Left lung (tissue), 10 donors: Measurements from ENCODE around the gene DCAF5. TPM values are rescaled to one million over a fixed set of nuclear protein-coding genes. Genes with fewer than 3 reads are reported as not detected.
A peak's percentile ranks its signal among the peaks of the same experiment; 100 is the strongest.
"Not testable (repeated sequence)": the region's sequence is repeated elsewhere in the genome, so short reads cannot be mapped to it uniquely, and the experiment has no call there.

Experiments used
- ATAC-seq: fragments of 200-7000 bp; cut with Tn5 transposase; one replicate; pipeline ENCODE4 v1.9.1; 2020; ENCODE audit warnings: moderate library complexity
- DNase-seq, 4 donors: peaks; one replicate each; pipeline ENCODE4 v3.0.0-alpha.2; 2013 to 2020
- H3K27ac ChIP-seq, 2 donors: fragments of 200-600 bp; sonication (generic) in 1 of 2; one replicate each; pipeline versions ENCODE4 v1.5.0 to v1.8.0; 2020 to 2021
- H3K27me3 ChIP-seq, 2 donors: fragments of 200-600 bp; sonication (generic) in 1 of 2; one replicate each; pipeline versions ENCODE4 v1.5.0 to v1.8.0; 2020 to 2021
- H3K36me3 ChIP-seq, 2 donors: fragments of 200-600 bp; sonication (generic) in 1 of 2; one replicate each; pipeline versions ENCODE4 v1.5.0 to v1.8.0; 2020 to 2021
- H3K4me1 ChIP-seq, 2 donors: fragments of 200-600 bp; one replicate each; pipeline ENCODE4 v1.8.0; 2021
- H3K4me3 ChIP-seq, 2 donors: fragments of 200-600 bp; sonication (generic) in 1 of 2; one replicate each; pipeline versions ENCODE4 v1.5.0 to v1.8.0; 2020 to 2021; ENCODE audit warnings: mild to moderate bottlenecking in 1 of 2
- H3K9me3 ChIP-seq, 2 donors: fragments of 200-600 bp; sonication (generic) in 1 of 2; one replicate each; pipeline versions ENCODE4 v1.5.0 to v1.8.0; 2020 to 2021
- CTCF ChIP-seq, 2 donors: fragments of 200-600 bp; sonication (generic) in 1 of 2; IDR thresholded peaks; one replicate each; pipeline versions ENCODE4 v1.5.0 to v1.8.0; 2021; ENCODE audit warnings: antibody characterized with exemption in 2 of 2
- intact Hi-C, 2 donors: fragments of 100-400 bp; cut with DNase I; formaldehyde crosslinking; loops; one replicate each; pipeline versions ENCODE4 v1.11.2 to v1.14.2; 2022
- polyA plus RNA-seq, 6 donors: library from polyadenylated mRNA; unstranded; fragments of 120-200 nt; gene quantifications; one replicate each; pipeline ENCODE4 v1.2.1, GENCODE V29; 2013; ENCODE audit not compliant: insufficient read length in 6 of 6
- total RNA-seq, 2 donors: library from RNA; stranded (reverse); fragmentation: NEBNext Ultra II Directional; extraction: Animal tissue kit (Norgen Biotek cat#: 25700); gene quantifications; one replicate each; pipeline ENCODE4 v1.2.1, GENCODE V29; 2021
- donor health status: DM: no; HTN: yes; CAD: no.
- donor health status: DM: no; HTN: no; CAD: no.

Gene DCAF5
- total and polyA plus RNA-seq, 8 donors, result 45.9 to 66.9 (median 58.4) TPM

GRCh38 chr14:69036757-69037506 is 116.0 kb downstream of the DCAF5 start:
- no peak overlapping the region for H3K4me3 ChIP-seq
- DNase-seq, result peak in 1 of 4 donors; percentile 25
- ATAC-seq, result no peak
- no peaks in the 10 kb centered on the region for H3K9me3 ChIP-seq
- H3K27me3 ChIP-seq, result no peaks in the 10 kb centered on the region
- peaks cover 0 to 32% of the 10 kb centered on the region in 2 donors for H3K4me1 ChIP-seq
- H3K36me3 ChIP-seq, result no peaks in the 10 kb centered on the region
- TF ChIP-seq CTCF (IDR thresholded peaks at IDR 0.05), result no peak
- no peak overlapping the region for H3K27ac ChIP-seq
- intact Hi-C loops, result no loop called here

GRCh38 chr14:69034612-69035262 is 118.2 kb downstream of the DCAF5 start:
- Histone ChIP-seq H3K4me3 (no peak overlapping the region), H3K27ac (no peak overlapping the region), H3K4me1 (peaks cover 0 to 25% of the 10 kb centered on the region in 2 donors), H3K9me3 (no peaks in the 10 kb centered on the region), H3K27me3 (no peaks in the 10 kb centered on the region), H3K36me3 (no peaks in the 10 kb centered on the region)
- DNase-seq, result no peak
- no peak for ATAC-seq
- no peak for TF ChIP-seq CTCF (IDR thresholded peaks at IDR 0.05)
- intact Hi-C loops, result no loop called here

GRCh38 chr14:69027242-69027913 is 125.5 kb downstream of the DCAF5 start:
- intact Hi-C loops, result no loop called here
- no peak for DNase-seq
- TF ChIP-seq CTCF (IDR thresholded peaks at IDR 0.05), result no peak
- Histone ChIP-seq H3K36me3 (no peaks in the 10 kb centered on the region), H3K27me3 (no peaks in the 10 kb centered on the region), H3K4me1 (no peaks in the 10 kb centered on the region), H3K9me3 (no peaks in the 10 kb centered on the region), H3K4me3 (no peak overlapping the region), H3K27ac (no peak overlapping the region)
- ATAC-seq, result no peak

- no peak for ATAC-seq
Measured at GRCh38 chr14:69023035-69023434, 129.9 kb downstream of the DCAF5 start.

GRCh38 chr14:69022093-69022492 is 130.8 kb downstream of the DCAF5 start:
- H3K36me3 ChIP-seq, intact Hi-C loops, DNase-seq, ATAC-seq, H3K9me3 ChIP-seq, H3K27ac ChIP-seq, H3K27me3 ChIP-seq, H3K4me3 ChIP-seq, H3K4me1 ChIP-seq: not testable (repeated sequence)

More at GRCh38 chr14:69023035-69023434, 129.9 kb downstream of the DCAF5 start:
- H3K9me3 ChIP-seq, result no peaks in the 10 kb centered on the region
- H3K4me3 ChIP-seq, result no peak overlapping the region
- DNase-seq, result no peak
- H3K27ac ChIP-seq, result no peak overlapping the region
- H3K27me3 ChIP-seq, result no peaks in the 10 kb centered on the region
- no peaks in the 10 kb centered on the region for H3K36me3 ChIP-seq
- intact Hi-C loops, result no loop called here
- TF ChIP-seq CTCF (IDR thresholded peaks at IDR 0.05), result no peak
- no peaks in the 10 kb centered on the region for H3K4me1 ChIP-seq
